GM18505 (cell line): ENCODE data around the gene GJD3.

ENCODE experiments used
- ATAC-seq: cut with Tn5 transposase; IDR thresholded peaks from one replicate; pipeline ENCODE4 v1.9.1; 2021; ENCODE audit not compliant: unreplicated experiment
- POLR2A ChIP-seq: IDR thresholded peaks from 4 replicates; pipeline ENCODE4 v1.6.1; 2011; ENCODE audit warnings: borderline replicate concordance; ENCODE audit not compliant: insufficient read depth, insufficient read length; ENCODE audit errors: extremely low read depth

GJD3 gene

DNA sequence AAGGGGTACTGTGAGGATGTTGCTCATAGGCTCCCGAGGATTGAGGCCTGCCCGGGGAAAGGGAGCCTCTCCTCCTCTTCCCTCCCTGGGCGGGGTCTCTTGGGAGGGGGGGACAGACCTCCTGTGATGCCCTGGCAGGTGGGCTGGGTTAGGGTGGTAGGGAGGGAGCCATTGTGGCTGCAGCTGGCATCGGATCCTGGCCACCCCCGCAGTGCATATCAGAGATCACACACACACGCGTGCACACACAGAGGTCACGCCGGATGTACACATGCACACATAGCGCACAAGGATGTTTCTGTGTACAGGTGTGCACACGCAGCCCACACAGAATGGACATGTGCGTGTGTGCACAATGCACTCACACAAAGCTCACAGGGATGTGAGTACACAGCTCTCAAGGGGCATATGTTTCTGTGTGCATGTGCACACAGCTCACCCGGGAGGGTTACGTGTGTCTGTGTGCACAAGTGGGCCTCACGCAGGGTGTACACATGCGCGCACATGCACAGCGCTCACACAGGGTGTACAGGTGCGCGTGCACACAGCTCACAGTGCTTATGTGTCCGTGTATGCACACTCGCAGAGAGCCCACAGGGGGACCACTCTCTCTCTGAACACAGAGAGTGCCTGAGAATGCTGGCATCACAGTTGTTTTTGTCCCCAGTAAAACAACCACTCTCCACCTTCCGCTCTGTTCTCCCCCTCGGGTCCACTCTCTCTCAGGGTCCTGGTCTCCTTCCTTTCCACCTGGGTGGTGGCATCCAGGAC, 2.4 kb downstream of the GJD3 start:
- ATAC-seq: no peak
- no peak for TF ChIP-seq POLR2A

DNA sequence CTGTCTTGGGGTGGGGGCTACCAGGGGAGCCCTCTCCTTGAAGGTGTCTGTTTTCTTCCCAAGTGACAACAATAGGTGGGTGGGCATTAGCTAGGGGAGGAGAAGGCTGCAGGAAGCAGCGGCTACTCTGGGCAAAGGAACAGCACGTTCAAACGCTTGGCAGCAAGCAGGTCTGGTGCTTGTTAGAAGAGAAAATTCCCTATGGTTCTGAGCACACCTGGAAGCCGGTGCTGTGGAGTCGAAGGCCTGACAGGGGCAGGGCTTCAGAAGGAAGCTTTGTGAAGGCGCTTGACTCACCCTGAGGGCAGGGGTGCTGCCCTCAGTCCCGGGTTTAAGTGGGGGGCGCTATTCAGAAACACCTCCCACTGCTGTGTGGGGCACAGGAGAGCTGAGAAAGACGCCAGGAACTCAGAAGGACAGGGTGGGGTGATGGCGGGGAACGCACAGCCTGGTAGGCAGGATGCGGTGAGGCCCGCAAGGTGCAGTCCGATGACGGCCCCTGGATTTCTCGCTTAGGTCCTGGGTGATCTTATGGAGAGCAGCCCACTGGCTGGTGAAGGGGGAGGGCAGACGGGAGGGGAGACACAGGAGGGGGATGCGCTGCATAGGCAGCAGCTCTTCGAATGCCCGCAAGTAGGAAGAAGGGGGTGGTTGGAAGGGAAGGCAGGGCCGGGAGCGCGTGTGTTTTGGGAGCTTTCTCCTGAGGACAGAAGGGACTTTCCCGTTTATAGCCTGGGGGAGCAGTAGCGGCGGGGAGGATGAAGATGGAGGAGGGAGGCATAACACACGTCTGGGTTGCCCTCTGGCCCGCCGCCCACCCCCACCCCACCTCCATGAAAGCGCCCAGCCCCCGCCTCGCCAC, 3.2 kb downstream of the GJD3 start:
- ATAC-seq: no peak
- no peak for TF ChIP-seq POLR2A

DNA sequence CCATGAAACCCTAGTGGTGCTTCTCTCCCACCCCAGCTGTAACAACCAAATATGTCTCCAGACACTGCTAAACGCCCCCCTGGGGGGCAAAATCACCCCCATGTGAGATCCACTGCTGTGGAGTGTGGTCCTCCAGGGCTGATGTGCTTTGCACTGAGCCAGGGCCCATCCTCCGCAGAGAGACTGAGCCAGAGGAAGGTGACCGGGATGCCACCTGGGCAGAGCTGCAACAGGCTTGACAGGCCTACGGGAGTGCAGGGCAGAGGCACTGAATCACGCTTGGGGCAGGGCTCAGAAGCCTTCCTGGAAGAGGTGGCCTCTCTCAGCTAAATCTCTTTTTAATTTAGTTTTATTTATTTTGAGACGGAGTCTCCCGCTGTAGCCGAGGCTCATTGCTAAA, 4.4 kb downstream of the GJD3 start:
- ATAC-seq: no peak
- no peak for TF ChIP-seq POLR2A

DNA sequence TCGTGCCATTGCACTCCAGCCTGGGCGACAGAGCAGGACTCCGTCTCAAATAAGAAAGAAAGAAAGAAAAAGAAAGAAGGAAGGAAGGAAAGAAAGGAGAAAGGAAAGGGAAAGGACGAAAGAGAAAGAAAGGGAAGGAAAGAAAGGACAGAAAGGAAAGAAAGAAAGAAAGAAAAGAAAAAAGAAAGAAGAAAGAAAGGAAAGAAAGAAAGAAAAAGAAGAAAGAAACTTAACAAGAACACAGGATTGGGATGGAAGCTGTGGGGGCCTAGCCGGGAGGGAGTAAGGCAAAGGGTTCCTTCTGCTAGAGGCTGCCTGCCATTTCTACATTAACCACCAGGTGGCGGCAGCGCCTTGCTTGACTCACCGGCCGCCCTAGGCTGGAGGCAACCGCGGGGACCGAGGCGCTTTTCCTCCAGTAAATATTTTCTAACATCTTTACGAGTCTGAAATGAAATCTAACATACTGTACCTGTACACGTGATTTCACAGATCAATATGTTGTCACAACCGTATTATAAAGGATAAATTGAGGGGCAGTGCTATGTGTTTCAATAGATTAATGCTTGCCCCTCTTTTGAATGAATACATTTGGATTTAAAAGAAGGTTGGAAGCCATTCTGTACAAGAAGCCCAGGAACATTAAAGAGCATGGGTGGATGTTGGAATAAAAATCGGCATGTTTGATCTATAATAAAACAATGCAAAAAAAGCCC, 6.1 kb downstream of the GJD3 start:
- no peak for TF ChIP-seq POLR2A
- no peak for ATAC-seq

DNA sequence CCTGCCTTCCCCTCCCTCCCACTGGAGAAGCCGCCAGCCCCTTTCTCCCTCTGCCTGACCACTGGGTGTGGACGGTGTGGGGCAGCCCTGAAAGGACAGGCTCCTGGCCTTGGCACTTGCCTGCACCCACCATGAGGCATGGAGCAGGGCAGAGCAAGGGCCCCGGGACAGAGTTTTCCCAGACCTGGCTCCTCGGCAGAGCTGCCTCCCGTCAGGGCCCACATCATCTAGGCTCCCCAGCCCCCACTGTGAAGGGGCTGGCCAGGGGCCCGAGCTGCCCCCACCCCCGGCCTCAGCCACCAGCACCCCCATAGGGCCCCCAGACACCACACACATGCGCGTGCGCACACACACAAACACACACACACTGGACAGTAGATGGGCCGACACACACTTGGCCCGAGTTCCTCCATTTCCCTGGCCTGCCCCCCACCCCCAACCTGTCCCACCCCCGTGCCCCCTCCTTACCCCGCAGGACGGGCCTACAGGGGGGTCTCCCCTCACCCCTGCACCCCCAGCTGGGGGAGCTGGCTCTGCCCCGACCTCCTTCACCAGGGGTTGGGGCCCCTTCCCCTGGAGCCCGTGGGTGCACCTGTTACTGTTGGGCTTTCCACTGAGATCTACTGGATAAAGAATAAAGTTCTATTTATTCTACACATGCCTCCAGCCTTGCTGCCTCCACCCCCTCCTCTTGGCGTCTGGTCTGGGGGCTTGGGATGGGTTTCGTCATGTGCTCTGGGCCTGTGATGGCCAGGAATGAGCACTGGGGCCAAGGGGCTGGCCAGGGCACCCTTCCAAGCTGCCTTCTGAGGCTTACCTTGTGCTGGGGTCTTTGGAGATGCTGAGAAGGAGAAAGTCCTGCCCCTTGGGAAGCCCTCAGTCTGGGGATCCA, 7.3 kb downstream of the GJD3 start:
- no peak for ATAC-seq
- no peak for TF ChIP-seq POLR2A

DNA sequence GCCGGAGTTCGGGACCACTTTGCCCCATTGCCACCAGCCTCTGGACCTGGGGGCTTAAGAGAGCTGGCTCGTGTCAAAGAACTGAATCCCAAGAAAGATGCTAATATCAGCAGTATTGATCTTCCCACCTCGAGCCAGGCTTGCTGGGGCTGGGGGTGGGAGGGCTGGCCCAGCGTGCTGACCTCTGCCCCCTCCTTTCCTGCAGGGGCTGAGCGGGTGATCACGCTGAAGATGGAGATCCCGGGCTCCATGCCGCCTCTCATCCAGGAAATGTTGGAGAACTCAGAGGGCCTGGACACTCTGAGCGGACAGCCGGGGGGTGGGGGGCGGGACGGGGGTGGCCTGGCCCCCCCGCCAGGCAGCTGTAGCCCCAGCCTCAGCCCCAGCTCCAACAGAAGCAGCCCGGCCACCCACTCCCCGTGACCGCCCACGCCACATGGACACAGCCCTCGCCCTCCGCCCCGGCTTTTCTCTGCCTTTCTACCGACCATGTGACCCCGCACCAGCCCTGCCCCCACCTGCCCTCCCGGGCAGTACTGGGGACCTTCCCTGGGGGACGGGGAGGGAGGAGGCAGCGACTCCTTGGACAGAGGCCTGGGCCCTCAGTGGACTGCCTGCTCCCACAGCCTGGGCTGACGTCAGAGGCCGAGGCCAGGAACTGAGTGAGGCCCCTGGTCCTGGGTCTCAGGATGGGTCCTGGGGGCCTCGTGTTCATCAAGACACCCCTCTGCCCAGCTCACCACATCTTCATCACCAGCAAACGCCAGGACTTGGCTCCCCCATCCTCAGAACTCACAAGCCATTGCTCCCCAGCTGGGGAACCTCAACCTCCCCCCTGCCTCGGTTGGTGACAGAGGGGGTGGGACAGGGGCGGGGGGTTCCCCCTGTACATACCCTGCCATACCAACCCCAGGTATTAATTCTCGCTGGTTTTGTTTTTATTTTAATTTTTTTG, 8.5 kb downstream of the GJD3 start:
- TF ChIP-seq POLR2A: no peak
- no peak for ATAC-seq

DNA sequence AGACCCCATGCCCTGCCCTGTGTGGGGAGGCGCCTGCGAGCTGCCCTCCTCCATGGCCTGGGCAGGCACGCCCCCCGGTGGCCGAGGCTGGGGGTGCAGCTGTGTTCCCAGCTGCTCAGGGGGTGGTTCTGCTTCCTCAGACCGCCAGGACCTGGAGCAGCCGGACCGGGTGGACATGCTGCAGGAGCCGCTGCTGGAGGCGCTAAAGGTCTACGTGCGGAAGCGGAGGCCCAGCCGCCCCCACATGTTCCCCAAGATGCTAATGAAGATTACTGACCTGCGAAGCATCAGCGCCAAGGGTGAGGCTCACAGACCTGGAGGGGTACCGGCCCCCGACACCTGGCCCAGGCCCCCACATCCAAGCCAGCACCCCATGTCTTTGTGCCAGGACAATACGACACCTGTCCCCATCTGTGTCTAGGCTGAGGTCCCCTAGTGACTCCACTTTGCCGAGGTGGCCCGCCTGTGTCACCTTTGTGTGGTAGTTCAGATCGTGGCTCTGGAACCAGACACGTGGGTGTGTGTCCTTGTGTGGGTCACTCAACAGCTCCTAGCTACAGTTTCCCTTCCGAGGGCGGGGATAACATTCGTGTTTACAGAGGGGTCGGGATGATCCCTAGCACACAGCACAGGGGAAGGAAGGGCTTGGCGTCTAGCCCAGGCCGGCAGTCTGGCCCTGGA, 9.3 kb downstream of the GJD3 start:
- ATAC-seq: no peak
- no peak for TF ChIP-seq POLR2A

DNA sequence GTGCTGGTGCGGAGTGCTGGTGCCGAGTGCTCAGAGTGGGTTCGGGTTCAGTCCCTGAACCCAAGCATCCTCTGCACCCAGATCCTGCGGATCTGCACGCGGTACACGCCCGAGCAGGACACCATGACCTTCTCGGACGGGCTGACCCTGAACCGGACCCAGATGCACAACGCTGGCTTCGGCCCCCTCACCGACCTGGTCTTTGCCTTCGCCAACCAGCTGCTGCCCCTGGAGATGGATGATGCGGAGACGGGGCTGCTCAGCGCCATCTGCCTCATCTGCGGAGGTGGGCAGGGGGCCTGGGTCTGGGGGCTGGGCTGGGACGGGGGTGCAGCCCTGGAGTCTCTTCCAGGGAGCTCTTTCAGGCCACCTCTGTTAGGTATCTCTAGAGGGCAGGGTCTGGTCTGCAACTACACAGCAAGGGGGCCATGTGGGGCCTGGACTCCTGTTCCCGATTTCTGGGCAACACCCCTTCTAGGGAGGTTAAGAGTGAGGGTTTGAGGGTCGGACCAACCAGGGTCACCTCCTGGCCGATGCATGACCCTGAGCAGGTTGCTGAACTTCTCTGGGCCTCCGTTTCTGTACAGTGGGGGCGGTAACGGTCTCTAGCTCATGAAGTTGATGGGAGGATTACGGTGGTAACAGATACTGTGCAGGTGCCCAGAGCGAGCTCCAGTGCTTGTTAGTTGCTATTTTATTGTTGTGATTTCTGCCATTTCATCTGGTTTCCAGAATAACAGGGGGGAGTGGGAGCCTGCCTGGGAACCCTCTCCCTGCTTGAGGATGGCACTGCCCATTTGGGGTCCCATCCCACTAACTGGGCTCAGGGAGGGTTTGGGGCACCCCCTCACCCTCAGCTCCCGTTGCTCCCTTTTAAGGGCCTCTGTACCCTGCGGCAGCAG, 10.1 kb downstream of the GJD3 start:
- TF ChIP-seq POLR2A: no peak
- ATAC-seq: no peak

DNA sequence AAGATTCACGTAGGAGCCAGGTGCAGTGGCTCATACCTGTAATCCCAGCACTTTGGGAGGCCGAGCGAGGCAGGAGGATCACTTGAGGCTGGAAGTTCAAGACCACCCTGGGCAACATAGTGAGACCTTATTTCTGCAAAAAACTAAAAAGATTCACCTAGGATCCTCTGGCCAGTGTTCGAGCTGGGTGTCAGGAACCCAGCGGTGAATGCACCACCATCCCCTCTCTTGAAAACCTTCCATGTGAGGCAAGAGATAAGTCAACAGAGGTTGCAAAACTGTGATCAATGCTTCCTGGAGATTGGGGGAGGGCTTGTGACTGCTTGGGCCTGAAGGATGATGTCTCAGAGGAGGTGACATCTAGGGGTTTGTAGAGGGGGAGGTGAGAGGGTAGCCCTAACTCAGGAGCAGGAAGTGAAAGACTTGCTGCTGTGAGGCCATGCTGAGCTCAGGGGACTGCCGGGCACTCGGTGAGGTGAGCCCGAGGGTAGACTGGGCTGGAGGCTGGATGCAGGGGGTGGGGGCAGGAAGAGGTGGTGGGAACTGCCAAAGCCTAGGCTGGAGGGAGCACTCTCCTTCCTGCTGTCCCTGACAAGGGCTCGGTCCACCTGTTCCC, 11.7 kb downstream of the GJD3 start:
- ATAC-seq: no peak

DNA sequence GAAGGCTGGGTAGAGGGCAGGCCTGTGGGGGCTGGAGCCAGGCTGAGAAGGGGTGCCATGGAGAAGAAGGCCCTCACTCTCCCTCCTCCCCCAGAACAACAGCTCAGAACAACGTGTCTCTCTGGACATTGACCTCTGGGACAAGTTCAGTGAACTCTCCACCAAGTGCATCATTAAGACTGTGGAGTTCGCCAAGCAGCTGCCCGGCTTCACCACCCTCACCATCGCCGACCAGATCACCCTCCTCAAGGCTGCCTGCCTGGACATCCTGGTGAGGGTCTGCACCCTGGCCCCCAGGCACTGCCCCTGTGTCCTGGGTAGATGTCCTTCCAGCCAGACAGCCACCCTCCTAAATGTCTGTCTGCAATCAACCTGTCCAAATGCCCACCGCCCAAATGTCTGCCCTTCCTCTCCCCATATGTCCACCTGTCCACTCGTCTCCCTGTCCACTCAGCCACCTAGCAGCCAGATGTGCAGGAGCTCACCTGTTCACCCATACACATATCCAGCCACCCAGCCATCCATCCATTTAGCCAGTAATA, 12.2 kb downstream of the GJD3 start:
- TF ChIP-seq POLR2A: no peak
- no peak for ATAC-seq

More for the DNA sequence above, 11.7 kb downstream of the GJD3 start:
- no peak for TF ChIP-seq POLR2A
